Measurements from ENCODE around the gene RTN4RL2. TPM values are rescaled to one million over a fixed set of nuclear protein-coding genes. Genes with fewer than 3 reads are reported as not detected.

The RTN4RL2 gene
- total RNA-seq, 3 donors from 2014 or later, result 0.32 to 2.3 (median 1.8) TPM

DNA sequence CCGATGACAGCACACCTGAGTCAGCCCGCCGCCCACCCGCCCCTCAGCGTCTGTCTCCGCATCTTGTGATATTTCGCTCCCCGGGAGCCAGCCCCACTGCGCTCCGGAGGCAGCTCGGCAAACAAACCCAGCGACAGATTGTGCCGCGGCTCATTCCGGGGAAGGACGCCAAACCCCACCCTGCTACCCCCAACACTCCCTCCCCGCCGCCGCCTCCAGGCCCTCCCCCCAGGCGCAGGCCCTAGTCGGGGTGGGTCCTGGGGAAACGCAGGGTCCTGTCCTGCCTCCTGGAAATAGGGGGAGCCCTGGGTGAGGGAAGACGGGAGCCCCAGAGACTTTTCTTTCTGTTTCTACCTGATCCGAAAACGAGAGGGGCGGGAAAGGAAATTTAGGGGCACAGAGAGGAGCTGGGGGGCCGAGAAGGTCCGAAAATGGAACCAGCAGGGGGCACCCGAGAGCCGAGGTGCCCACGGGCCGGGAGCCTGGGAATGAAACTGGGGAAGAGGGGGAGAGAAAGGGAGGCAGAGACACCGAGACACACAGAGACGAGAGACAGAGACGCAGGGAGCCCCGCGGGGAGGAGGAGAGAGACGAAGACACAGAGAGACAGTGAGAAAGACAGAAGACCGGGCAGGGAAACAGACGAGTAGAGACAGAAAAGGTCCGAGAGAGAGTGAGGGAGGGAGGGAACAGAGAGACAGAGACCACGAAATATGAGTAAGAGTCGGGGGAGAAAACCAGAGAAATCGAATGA, 1.7 kb upstream of the RTN4RL2 start:
- Histone ChIP-seq H3K4me3 (peak overlapping the region; percentile 30 to 72 (median 56)), H3K9me3 (no peaks in the 10 kb centered on the region), H3K27me3 (peaks cover 0 to 19% of the 10 kb centered on the region in 2 donors), H3K27ac (peak overlapping the region in 1 of 2 donors; percentile 4), H3K36me3 (no peaks in the 10 kb centered on the region), H3K4me1 (peaks cover 6 to 26% of the 10 kb centered on the region in 2 donors)
- DNase-seq (ENCODE audit: low spot score in 2 of 2), result no peak
- intact Hi-C loops (cut with DNase I; ENCODE audit: low total_unique reads), result loop anchor here (5.0 to 10.0 kb wide), 2 partner anchors 69 to 114 kb away; no protein-coding TSS in a partner anchor
- no peak for TF ChIP-seq POLR2AphosphoS5 (IDR thresholded peaks at IDR 0.05)
- TF ChIP-seq, protein P1, sequence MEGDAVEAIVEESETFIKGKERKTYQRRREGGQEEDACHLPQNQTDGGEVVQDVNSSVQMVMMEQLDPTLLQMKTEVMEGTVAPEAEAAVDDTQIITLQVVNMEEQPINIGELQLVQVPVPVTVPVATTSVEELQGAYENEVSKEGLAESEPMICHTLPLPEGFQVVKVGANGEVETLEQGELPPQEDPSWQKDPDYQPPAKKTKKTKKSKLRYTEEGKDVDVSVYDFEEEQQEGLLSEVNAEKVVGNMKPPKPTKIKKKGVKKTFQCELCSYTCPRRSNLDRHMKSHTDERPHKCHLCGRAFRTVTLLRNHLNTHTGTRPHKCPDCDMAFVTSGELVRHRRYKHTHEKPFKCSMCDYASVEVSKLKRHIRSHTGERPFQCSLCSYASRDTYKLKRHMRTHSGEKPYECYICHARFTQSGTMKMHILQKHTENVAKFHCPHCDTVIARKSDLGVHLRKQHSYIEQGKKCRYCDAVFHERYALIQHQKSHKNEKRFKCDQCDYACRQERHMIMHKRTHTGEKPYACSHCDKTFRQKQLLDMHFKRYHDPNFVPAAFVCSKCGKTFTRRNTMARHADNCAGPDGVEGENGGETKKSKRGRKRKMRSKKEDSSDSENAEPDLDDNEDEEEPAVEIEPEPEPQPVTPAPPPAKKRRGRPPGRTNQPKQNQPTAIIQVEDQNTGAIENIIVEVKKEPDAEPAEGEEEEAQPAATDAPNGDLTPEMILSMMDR (IDR thresholded peaks at IDR 0.05), result peak; percentile 71 to 82 (median 80)

DNA sequence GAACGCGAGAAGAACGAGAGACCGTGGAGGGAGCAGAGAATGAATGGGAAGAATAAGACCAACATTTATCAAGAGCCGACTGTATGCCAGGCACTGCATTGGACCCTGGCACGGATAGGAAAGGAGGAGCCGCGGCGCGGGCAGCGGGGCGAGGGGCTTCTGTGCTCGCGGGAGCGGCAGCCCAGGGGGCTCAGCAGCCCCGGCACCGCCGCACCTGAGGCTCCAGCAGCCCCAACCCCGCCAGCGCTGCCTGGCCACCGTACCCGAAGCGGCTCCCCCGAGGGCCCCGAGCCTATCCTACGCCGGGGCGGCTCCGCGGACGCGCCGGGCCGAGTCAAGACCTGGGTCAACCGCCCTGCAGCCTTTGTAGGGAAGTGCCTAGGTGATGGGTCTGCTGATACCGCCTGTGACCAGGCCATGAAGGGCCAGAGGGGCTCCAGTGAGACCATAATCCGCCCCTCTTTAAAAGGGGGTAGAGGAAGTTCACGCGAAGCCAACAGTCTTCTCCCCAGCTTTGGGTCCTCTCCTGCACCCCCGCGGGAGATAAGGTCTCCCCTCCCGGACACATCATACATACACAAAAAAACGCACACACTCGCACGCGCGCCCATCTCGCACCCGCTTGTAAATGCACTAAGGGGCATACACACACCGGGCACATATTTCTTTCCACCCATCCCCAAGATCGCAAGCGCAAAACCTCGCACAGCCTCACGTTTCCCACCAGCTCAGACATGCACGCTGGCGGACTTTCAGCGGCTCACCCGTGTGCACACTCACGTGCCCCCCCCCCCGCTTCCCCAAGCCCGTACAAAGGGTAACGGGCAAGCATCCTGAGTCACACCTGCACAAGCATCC, 935 bp upstream of the RTN4RL2 start:
- intact Hi-C loops (cut with DNase I; ENCODE audit: low total_unique reads), result loop anchor here (5.0 to 10.0 kb wide), 2 partner anchors 68 to 115 kb away; no protein-coding TSS in a partner anchor
- H3K36me3 ChIP-seq, result no peaks in the 10 kb centered on the region
- no peaks in the 10 kb centered on the region for H3K9me3 ChIP-seq
- H3K4me1 ChIP-seq, result peaks cover 6 to 26% of the 10 kb centered on the region in 2 donors
- no peak for DNase-seq (ENCODE audit: low spot score in 2 of 2)
- no peak overlapping the region for H3K27ac ChIP-seq
- peaks cover 0 to 19% of the 10 kb centered on the region in 2 donors for H3K27me3 ChIP-seq
- peak overlapping the region; percentile 30 to 72 (median 56) for H3K4me3 ChIP-seq
- TF ChIP-seq, protein P1 (IDR thresholded peaks at IDR 0.05), result no peak
- TF ChIP-seq POLR2A (IDR thresholded peaks at IDR 0.05), result no peak
- TF ChIP-seq POLR2AphosphoS5 (IDR thresholded peaks at IDR 0.05), result no peak

DNA sequence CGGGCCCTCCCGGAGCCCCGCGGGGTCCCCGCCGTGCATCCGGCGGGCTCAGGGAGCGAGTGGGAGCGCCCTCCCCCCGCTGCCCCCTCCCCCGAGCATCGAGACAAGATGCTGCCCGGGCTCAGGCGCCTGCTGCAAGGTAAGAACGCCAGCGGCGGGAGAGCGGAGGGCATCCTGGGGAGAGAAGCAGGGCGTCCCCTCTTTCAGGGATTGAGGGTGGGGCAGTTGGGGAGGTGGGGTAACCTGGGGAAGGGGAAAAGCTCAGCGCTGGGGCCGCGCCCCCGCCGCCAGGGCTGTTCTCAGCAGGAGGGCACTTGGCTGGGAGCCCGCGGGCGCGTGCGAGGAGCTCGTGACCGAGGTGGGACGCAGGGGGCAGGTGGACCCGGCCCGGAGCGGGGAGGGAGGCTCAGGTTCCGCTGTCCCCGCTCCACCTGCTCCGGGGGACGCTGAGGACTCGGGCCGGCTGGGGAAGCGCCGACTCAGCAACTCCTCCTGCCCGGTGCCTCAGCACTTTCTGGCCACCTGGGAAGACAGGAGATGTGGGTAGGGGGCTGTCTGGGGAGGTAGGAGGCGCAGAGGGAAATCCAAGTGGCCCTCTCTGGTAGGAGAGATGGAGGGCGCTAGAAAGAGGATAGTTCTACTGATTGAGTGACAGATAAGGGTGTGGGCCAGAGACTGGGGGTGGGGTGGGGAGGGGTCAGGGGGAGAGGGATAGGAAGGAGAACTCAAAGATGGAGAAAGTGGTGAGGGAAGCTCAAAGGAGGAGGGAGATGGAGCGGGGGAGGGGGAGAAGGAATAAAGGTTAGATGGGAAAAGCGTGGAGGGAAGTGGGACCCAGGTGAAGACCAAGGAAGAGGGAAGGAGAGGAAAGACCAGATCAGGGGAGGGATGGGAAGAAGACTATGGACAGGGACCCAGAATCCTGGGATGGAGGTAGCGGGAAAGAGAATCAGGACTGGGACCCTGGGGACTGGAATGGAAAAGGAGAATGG, 726 bp downstream of the RTN4RL2 start:
- intact Hi-C loops (cut with DNase I; ENCODE audit: low total_unique reads), result no loop called here
- Histone ChIP-seq H3K27me3 (peaks cover 0 to 19% of the 10 kb centered on the region in 2 donors), H3K4me3 (peak overlapping the region; percentile 30 to 72 (median 56)), H3K9me3 (no peaks in the 10 kb centered on the region), H3K4me1 (peaks cover 6 to 26% of the 10 kb centered on the region in 2 donors), H3K27ac (no peak overlapping the region), H3K36me3 (no peaks in the 10 kb centered on the region)
- DNase-seq (ENCODE audit: low spot score in 2 of 2), result no peak
- TF ChIP-seq POLR2AphosphoS5 (IDR thresholded peaks at IDR 0.05) (no peak), POLR2A (IDR thresholded peaks at IDR 0.05) (no peak)
- TF ChIP-seq, protein P1 (IDR thresholded peaks at IDR 0.05), result no peak

GRCh38 chr11:57461841-57462489, 1.6 kb downstream of the RTN4RL2 start:
- H3K4me3 ChIP-seq, result no peak overlapping the region
- no peak for DNase-seq (ENCODE audit: low spot score in 2 of 2)
- peaks cover 0 to 19% of the 10 kb centered on the region in 2 donors for H3K27me3 ChIP-seq
- intact Hi-C loops (cut with DNase I; ENCODE audit: low total_unique reads), result no loop called here
- H3K4me1 ChIP-seq, result peaks cover 6 to 26% of the 10 kb centered on the region in 2 donors
- H3K36me3 ChIP-seq, result no peaks in the 10 kb centered on the region
- H3K9me3 ChIP-seq, result no peaks in the 10 kb centered on the region
- no peak for TF ChIP-seq POLR2AphosphoS5 (IDR thresholded peaks at IDR 0.05)
- no peak overlapping the region for H3K27ac ChIP-seq
